ENCODE results near the gene ANK3.

ANK3 gene

DNA sequence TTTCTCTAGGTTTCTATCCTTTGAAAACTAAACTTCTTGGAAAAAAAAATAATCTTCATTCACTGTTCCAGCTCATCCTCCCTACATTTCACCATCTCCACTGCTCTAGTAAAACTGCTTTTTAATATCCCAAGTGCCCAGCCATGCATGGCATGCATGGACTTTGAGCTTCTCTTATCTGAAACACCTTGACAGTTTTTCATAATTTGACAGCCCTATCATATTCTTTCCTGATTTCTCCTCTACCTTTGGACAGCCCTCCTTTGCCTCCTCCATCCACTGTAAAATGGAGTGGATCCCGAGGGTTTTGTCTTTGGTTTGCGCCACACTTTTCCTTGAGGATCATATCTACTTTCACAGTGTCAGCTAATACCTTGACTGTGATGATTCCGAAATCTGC lies 212.8 kb downstream of the ANK3 start:
- Histone ChIP-seq H3K4me3 (ENCODE audit: low read depth in 1 of 5, low read length in 5 of 5) (no peak overlapping the region), H3K9me3 (ENCODE audit: control insufficient read depth in 5 of 5, low read length in 5 of 5) (no peaks in the 10 kb centered on the region), H3K4me1 (ENCODE audit: control insufficient read depth in 5 of 5, insufficient read depth in 5 of 5, low read length in 5 of 5) (no peaks in the 10 kb centered on the region), H3K27ac (ENCODE audit: low read depth, low read length) (no peak overlapping the region), H3K36me3 (ENCODE audit: control insufficient read depth in 5 of 5, insufficient read depth in 5 of 5, low read length in 5 of 5) (no peaks in the 10 kb centered on the region), H3K9ac (ENCODE audit: low read length in 5 of 5) (no peak overlapping the region), H3K27me3 (ENCODE audit: control insufficient read depth in 5 of 5, insufficient read depth in 4 of 5, low read length in 5 of 5) (no peaks in the 10 kb centered on the region)

DNA sequence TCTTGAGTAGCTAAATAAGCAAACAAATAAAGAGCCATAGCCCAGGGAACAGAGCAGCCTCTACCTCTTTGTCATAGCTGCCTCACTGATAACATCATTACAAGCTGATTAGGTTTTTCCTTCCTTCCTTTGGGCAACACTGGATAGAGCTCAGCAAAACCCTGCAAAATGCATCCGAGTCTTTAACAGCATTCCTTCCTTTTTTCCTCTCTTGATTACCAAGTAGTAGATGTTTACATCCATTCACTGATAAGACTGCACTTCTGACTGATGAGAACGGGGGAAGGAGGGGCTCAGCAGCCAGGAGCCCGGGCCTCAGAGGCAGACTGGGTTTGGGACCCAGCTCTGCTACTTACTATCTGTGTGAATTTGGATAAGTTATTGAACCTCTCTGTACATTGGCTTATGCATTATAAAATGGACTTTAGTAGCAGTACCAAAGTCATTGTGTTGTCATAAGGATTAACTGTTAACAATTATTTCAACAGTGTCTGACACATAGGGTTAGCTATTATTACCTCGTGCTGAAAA lies 214.2 kb downstream of the ANK3 start:
- Histone ChIP-seq H3K4me3 (ENCODE audit: low read depth in 1 of 5, low read length in 5 of 5) (no peak overlapping the region), H3K27me3 (ENCODE audit: control insufficient read depth in 5 of 5, insufficient read depth in 4 of 5, low read length in 5 of 5) (no peaks in the 10 kb centered on the region), H3K9ac (ENCODE audit: low read length in 5 of 5) (no peak overlapping the region), H3K27ac (ENCODE audit: low read depth, low read length) (no peak overlapping the region), H3K4me1 (ENCODE audit: control insufficient read depth in 5 of 5, insufficient read depth in 5 of 5, low read length in 5 of 5) (no peaks in the 10 kb centered on the region), H3K36me3 (ENCODE audit: control insufficient read depth in 5 of 5, insufficient read depth in 5 of 5, low read length in 5 of 5) (no peaks in the 10 kb centered on the region), H3K9me3 (ENCODE audit: control insufficient read depth in 5 of 5, low read length in 5 of 5) (no peaks in the 10 kb centered on the region)

GRCh38 chr10:60172363-60172990 lies 217.2 kb downstream of the ANK3 start:
- no peak overlapping the region for H3K4me3 ChIP-seq (ENCODE audit: low read depth in 1 of 5, low read length in 5 of 5)
- no peaks in the 10 kb centered on the region for H3K9me3 ChIP-seq (ENCODE audit: control insufficient read depth in 5 of 5, low read length in 5 of 5)
- H3K27me3 ChIP-seq (ENCODE audit: control insufficient read depth in 5 of 5, insufficient read depth in 4 of 5, low read length in 5 of 5), result no peaks in the 10 kb centered on the region
- no peaks in the 10 kb centered on the region for H3K4me1 ChIP-seq (ENCODE audit: control insufficient read depth in 5 of 5, insufficient read depth in 5 of 5, low read length in 5 of 5)
- no peaks in the 10 kb centered on the region for H3K36me3 ChIP-seq (ENCODE audit: control insufficient read depth in 5 of 5, insufficient read depth in 5 of 5, low read length in 5 of 5)
- H3K27ac ChIP-seq (ENCODE audit: low read depth, low read length), result no peak overlapping the region
- no peak overlapping the region for H3K9ac ChIP-seq (ENCODE audit: low read length in 5 of 5)

DNA sequence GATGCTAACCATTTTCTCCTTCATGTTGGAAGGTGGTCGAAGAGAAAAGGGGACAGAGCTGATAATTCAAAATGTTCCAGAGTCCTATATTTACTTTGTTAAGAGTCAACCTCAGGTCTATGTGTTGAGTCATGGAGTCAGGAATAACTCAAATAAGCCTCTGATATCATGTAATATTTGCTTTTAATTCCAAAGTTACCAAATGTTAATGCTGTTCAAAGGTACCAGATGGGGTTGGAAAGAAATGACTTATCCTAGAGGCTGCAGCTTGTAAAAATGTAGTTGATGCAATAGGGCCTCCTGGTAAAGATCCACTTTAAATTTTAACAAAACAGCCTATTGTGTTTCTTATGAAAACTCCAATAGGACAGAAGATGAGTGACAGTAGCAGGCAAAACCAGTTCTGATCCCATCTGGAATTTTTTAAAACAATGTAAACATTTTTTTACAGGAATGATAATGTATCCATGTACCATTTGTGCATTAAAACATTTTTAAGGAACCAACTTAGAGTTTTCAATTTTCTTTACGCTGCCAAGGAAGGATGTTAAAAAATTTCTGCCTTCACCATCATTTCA lies 218.2 kb downstream of the ANK3 start:
- no peaks in the 10 kb centered on the region for H3K4me1 ChIP-seq (ENCODE audit: control insufficient read depth in 5 of 5, insufficient read depth in 5 of 5, low read length in 5 of 5)
- no peaks in the 10 kb centered on the region for H3K36me3 ChIP-seq (ENCODE audit: control insufficient read depth in 5 of 5, insufficient read depth in 5 of 5, low read length in 5 of 5)
- no peak overlapping the region for H3K4me3 ChIP-seq (ENCODE audit: low read depth in 1 of 5, low read length in 5 of 5)
- H3K9ac ChIP-seq (ENCODE audit: low read length in 5 of 5), result no peak overlapping the region
- no peaks in the 10 kb centered on the region for H3K27me3 ChIP-seq (ENCODE audit: control insufficient read depth in 5 of 5, insufficient read depth in 4 of 5, low read length in 5 of 5)
- no peak overlapping the region for H3K27ac ChIP-seq (ENCODE audit: low read depth, low read length)
- no peaks in the 10 kb centered on the region for H3K9me3 ChIP-seq (ENCODE audit: control insufficient read depth in 5 of 5, low read length in 5 of 5)

- Histone ChIP-seq H3K9ac (ENCODE audit: low read length in 5 of 5) (no peak overlapping the region), H3K36me3 (ENCODE audit: control insufficient read depth in 5 of 5, insufficient read depth in 5 of 5, low read length in 5 of 5) (no peaks in the 10 kb centered on the region), H3K9me3 (ENCODE audit: control insufficient read depth in 5 of 5, low read length in 5 of 5) (no peaks in the 10 kb centered on the region), H3K4me1 (ENCODE audit: control insufficient read depth in 5 of 5, insufficient read depth in 5 of 5, low read length in 5 of 5) (no peaks in the 10 kb centered on the region), H3K4me3 (ENCODE audit: low read depth in 1 of 5, low read length in 5 of 5) (no peak overlapping the region), H3K27ac (ENCODE audit: low read depth, low read length) (no peak overlapping the region), H3K27me3 (ENCODE audit: control insufficient read depth in 5 of 5, insufficient read depth in 4 of 5, low read length in 5 of 5) (no peaks in the 10 kb centered on the region)
These were observed 219.4 kb downstream of the ANK3 start for GRCh38 chr10:60170250-60170649.

- H3K4me1 ChIP-seq (ENCODE audit: control insufficient read depth in 5 of 5, insufficient read depth in 5 of 5, low read length in 5 of 5), result no peaks in the 10 kb centered on the region
- H3K27me3 ChIP-seq (ENCODE audit: control insufficient read depth in 5 of 5, insufficient read depth in 4 of 5, low read length in 5 of 5), result no peaks in the 10 kb centered on the region
- no peak overlapping the region for H3K4me3 ChIP-seq (ENCODE audit: low read depth in 1 of 5, low read length in 5 of 5)
- no peaks in the 10 kb centered on the region for H3K9me3 ChIP-seq (ENCODE audit: control insufficient read depth in 5 of 5, low read length in 5 of 5)
- H3K36me3 ChIP-seq (ENCODE audit: control insufficient read depth in 5 of 5, insufficient read depth in 5 of 5, low read length in 5 of 5), result no peaks in the 10 kb centered on the region
- H3K9ac ChIP-seq (ENCODE audit: low read length in 5 of 5), result no peak overlapping the region
- no peak overlapping the region for H3K27ac ChIP-seq (ENCODE audit: low read depth, low read length)
These were observed 220.6 kb downstream of the ANK3 start for GRCh38 chr10:60169111-60169510.

DNA sequence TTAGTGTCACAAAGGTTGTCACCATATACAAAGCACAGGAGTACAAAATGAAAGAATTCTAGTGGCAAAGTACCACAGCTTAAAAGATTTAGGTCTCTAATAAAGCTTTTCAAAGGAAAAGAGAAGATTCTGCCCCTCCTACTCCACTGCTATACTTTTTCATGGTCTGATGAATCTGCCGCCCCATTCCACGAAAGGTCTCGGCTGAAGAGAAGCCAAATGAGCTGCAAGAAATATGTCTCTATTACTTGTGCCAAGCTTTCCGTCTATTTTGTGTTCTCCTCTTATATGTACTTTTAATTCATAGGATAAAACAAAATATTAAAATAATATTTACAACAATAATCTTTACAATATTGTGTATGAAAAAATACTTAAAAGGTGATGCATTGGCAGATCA lies 222.6 kb downstream of the ANK3 start:
- Histone ChIP-seq H3K9me3 (ENCODE audit: control insufficient read depth in 5 of 5, low read length in 5 of 5) (no peaks in the 10 kb centered on the region), H3K27ac (ENCODE audit: low read depth, low read length) (no peak overlapping the region), H3K27me3 (ENCODE audit: control insufficient read depth in 5 of 5, insufficient read depth in 4 of 5, low read length in 5 of 5) (no peaks in the 10 kb centered on the region), H3K4me1 (ENCODE audit: control insufficient read depth in 5 of 5, insufficient read depth in 5 of 5, low read length in 5 of 5) (no peaks in the 10 kb centered on the region), H3K4me3 (ENCODE audit: low read depth in 1 of 5, low read length in 5 of 5) (no peak overlapping the region), H3K36me3 (ENCODE audit: control insufficient read depth in 5 of 5, insufficient read depth in 5 of 5, low read length in 5 of 5) (no peaks in the 10 kb centered on the region), H3K9ac (ENCODE audit: low read length in 5 of 5) (no peak overlapping the region)

DNA sequence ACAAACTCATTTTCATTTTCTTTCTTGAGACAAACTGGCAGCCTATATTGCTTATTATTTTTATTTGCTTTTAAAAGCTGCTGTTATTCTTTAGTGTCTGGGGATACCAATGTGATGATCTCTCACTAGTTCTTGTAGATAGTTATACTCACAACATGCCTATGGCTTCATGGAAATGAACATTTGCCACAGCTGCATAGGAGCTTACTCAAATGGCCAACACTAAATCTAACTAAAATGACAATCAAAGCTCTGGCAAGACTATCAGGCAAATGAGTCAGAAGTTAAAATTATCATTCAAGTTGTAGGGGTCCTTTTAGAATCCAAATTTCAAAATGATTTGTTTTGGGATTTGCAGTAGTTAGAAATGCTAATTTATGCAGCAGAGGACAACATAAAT lies 225.9 kb downstream of the ANK3 start:
- peaks cover 0 to 3% (median 0%) of the 10 kb centered on the region in 5 donors for H3K9me3 ChIP-seq (ENCODE audit: control insufficient read depth in 5 of 5, low read length in 5 of 5)
- no peak overlapping the region for H3K9ac ChIP-seq (ENCODE audit: low read length in 5 of 5)
- no peak overlapping the region for H3K27ac ChIP-seq (ENCODE audit: low read depth, low read length)
- H3K36me3 ChIP-seq (ENCODE audit: control insufficient read depth in 5 of 5, insufficient read depth in 5 of 5, low read length in 5 of 5), result no peaks in the 10 kb centered on the region
- H3K27me3 ChIP-seq (ENCODE audit: control insufficient read depth in 5 of 5, insufficient read depth in 4 of 5, low read length in 5 of 5), result no peaks in the 10 kb centered on the region
- no peaks in the 10 kb centered on the region for H3K4me1 ChIP-seq (ENCODE audit: control insufficient read depth in 5 of 5, insufficient read depth in 5 of 5, low read length in 5 of 5)
- H3K4me3 ChIP-seq (ENCODE audit: low read depth in 1 of 5, low read length in 5 of 5), result no peak overlapping the region

DNA sequence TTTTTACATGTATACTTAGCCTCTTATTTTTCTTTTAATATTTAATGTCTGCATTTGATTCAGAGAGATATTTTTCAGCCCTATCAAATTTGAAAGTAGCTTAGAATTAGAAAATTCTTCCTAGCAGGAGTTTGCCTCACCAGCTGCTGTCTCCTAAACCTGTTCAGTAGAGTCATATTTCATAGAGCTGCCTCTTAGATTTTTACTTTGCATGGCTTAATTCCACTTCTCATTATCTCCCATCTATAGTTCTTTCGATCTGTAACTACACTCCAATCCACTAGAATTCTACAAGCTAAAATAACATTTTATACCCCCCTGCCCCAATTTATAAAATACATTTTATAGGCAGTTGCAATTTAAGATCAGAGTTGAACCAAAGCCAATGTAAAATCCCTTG lies 227.0 kb downstream of the ANK3 start:
- Histone ChIP-seq H3K27me3 (ENCODE audit: control insufficient read depth in 5 of 5, insufficient read depth in 4 of 5, low read length in 5 of 5) (no peaks in the 10 kb centered on the region), H3K9ac (ENCODE audit: low read length in 5 of 5) (no peak overlapping the region), H3K4me1 (ENCODE audit: control insufficient read depth in 5 of 5, insufficient read depth in 5 of 5, low read length in 5 of 5) (no peaks in the 10 kb centered on the region), H3K27ac (ENCODE audit: low read depth, low read length) (no peak overlapping the region), H3K9me3 (ENCODE audit: control insufficient read depth in 5 of 5, low read length in 5 of 5) (peaks cover 0 to 3% (median 0%) of the 10 kb centered on the region in 5 donors), H3K4me3 (ENCODE audit: low read depth in 1 of 5, low read length in 5 of 5) (no peak overlapping the region), H3K36me3 (ENCODE audit: control insufficient read depth in 5 of 5, insufficient read depth in 5 of 5, low read length in 5 of 5) (no peaks in the 10 kb centered on the region)

- H3K4me3 ChIP-seq (ENCODE audit: low read depth in 1 of 5, low read length in 5 of 5), result no peak overlapping the region
- no peak overlapping the region for H3K27ac ChIP-seq (ENCODE audit: low read depth, low read length)
- no peaks in the 10 kb centered on the region for H3K4me1 ChIP-seq (ENCODE audit: control insufficient read depth in 5 of 5, insufficient read depth in 5 of 5, low read length in 5 of 5)
- H3K27me3 ChIP-seq (ENCODE audit: control insufficient read depth in 5 of 5, insufficient read depth in 4 of 5, low read length in 5 of 5), result no peaks in the 10 kb centered on the region
- H3K9me3 ChIP-seq (ENCODE audit: control insufficient read depth in 5 of 5, low read length in 5 of 5), result peaks cover 0 to 3% (median 0%) of the 10 kb centered on the region in 5 donors
- no peaks in the 10 kb centered on the region for H3K36me3 ChIP-seq (ENCODE audit: control insufficient read depth in 5 of 5, insufficient read depth in 5 of 5, low read length in 5 of 5)
- H3K9ac ChIP-seq (ENCODE audit: low read length in 5 of 5), result no peak overlapping the region
These were observed 233.6 kb downstream of the ANK3 start for GRCh38 chr10:60155943-60156683.
